PFSK-1 (cell line): ENCODE results near the gene MTERF4.

Experiments
- FOXP2 ChIP-seq: optimal IDR thresholded peaks from 2 replicates; pipeline ENCODE3; 2011; ENCODE audit warnings: borderline replicate concordance, control low read depth, inconsistent platforms; ENCODE audit not compliant: insufficient read depth; ENCODE audit errors: extremely low read length, extremely low read depth
- POLR2AphosphoS5 ChIP-seq: IDR thresholded peaks from 2 replicates; pipeline ENCODE4 v1.6.1; 2012; ENCODE audit warnings: low read depth, mild to moderate bottlenecking, control low read depth, low read length, moderate library complexity
- REST ChIP-seq, 2 experiments: IDR thresholded peaks; 2 replicates each; pipeline versions ENCODE4 v1.6.1 to v1.8.0; 2011 to 2012; ENCODE audit warnings: low read depth in 2 of 2, low read length in 2 of 2, control low read depth in 1 of 2, inconsistent platforms in 1 of 2, mild to moderate bottlenecking in 1 of 2, moderate library complexity in 1 of 2; ENCODE audit not compliant: insufficient read depth in 1 of 2
- SIN3A ChIP-seq: IDR thresholded peaks from 2 replicates; pipeline ENCODE4 v1.6.1; 2012; ENCODE audit warnings: mild to moderate bottlenecking, low read length, moderate library complexity, borderline replicate concordance; ENCODE audit not compliant: insufficient read depth
- TAF1 ChIP-seq: IDR thresholded peaks from 2 replicates; pipeline ENCODE4 v1.6.1; 2012; ENCODE audit warnings: low read length, control low read depth, borderline replicate concordance; ENCODE audit not compliant: insufficient read depth

Gene MTERF4

GRCh38 chr2:241114836-241115235 is 12.7 kb upstream of the MTERF4 start:
- TF ChIP-seq FOXP2 (no peak), POLR2AphosphoS5 (no peak), SIN3A (no peak), TAF1 (no peak), REST (IDR thresholded peaks at IDR 0.05; ENCODE audit: insufficient read depth in 1 of 2, low read depth in 2 of 2, low read length in 2 of 2) (no peak)

- TF ChIP-seq FOXP2, result no peak
- TF ChIP-seq POLR2AphosphoS5, result no peak
- TF ChIP-seq SIN3A, result no peak
- TF ChIP-seq REST (IDR thresholded peaks at IDR 0.05; ENCODE audit: insufficient read depth in 1 of 2, low read depth in 2 of 2, low read length in 2 of 2), result no peak
- TF ChIP-seq TAF1, result no peak
Measured at GRCh38 chr2:241112592-241112991, 10.5 kb upstream of the MTERF4 start.

GRCh38 chr2:241112046-241112445 is 10.0 kb upstream of the MTERF4 start:
- TF ChIP-seq TAF1 (no peak), SIN3A (no peak), FOXP2 (no peak), REST (IDR thresholded peaks at IDR 0.05; ENCODE audit: insufficient read depth in 1 of 2, low read depth in 2 of 2, low read length in 2 of 2) (no peak), POLR2AphosphoS5 (no peak)

GRCh38 chr2:241111440-241111805 is 9.3 kb upstream of the MTERF4 start:
- TF ChIP-seq POLR2AphosphoS5 (no peak), REST (IDR thresholded peaks at IDR 0.05; ENCODE audit: insufficient read depth in 1 of 2, low read depth in 2 of 2, low read length in 2 of 2) (no peak), SIN3A (no peak)
